Liver (tissue), 9 donors: Measurements from ENCODE around the gene SLC17A2. TPM values are rescaled to one million over a fixed set of nuclear protein-coding genes. Genes with fewer than 3 reads are reported as not detected.

Experiments
- DNase-seq: peaks from one replicate; pipeline ENCODE4 v3.0.0-alpha.2; 2017; ENCODE audit warnings: low spot score
- H3K27ac ChIP-seq, 2 donors: one replicate each; pipeline ENCODE4 v1.7.0; 2013; ENCODE audit warnings: inconsistent platforms in 2 of 2, low read length in 2 of 2, control low read depth in 1 of 2, low read depth in 1 of 2, mild to moderate bottlenecking in 1 of 2
- H3K27me3 ChIP-seq, 4 donors: one replicate each; pipeline versions ENCODE4 v1.6.1 to v1.7.0; 2013; ENCODE audit warnings: low read length in 3 of 4, inconsistent platforms in 1 of 4, mild to moderate bottlenecking in 1 of 4, moderate library complexity in 1 of 4; ENCODE audit not compliant: control insufficient read depth in 4 of 4, insufficient read depth in 4 of 4
- H3K36me3 ChIP-seq, 4 donors: one replicate each; pipeline versions ENCODE4 v1.6.1 to v1.7.0; 2013; ENCODE audit warnings: low read length in 3 of 4, mild to moderate bottlenecking in 3 of 4, low read depth in 1 of 4, moderate library complexity in 1 of 4; ENCODE audit not compliant: control insufficient read depth in 4 of 4, insufficient read depth in 3 of 4
- H3K4me1 ChIP-seq, 4 donors: one replicate each; pipeline versions ENCODE4 v1.6.1 to v1.7.0; 2013; ENCODE audit warnings: low read length in 3 of 4, mild to moderate bottlenecking in 3 of 4, moderate library complexity in 1 of 4; ENCODE audit not compliant: control insufficient read depth in 4 of 4, insufficient read depth in 4 of 4
- H3K4me3 ChIP-seq, 3 donors: one replicate each; pipeline versions ENCODE4 v1.6.1 to v1.7.0; 2013; ENCODE audit warnings: low read length in 3 of 3, control low read depth in 1 of 3, low read depth in 1 of 3, mild to moderate bottlenecking in 1 of 3
- H3K9ac ChIP-seq, 2 donors: one replicate each; pipeline ENCODE4 v1.7.0; 2013; ENCODE audit warnings: low read length in 2 of 2, mild to moderate bottlenecking in 2 of 2, moderate library complexity in 2 of 2, control low read depth in 1 of 2, low read depth in 1 of 2
- H3K9me3 ChIP-seq, 4 donors: one replicate each; pipeline versions ENCODE4 v1.6.1 to v1.7.0; 2013; ENCODE audit warnings: low read length in 3 of 4; ENCODE audit not compliant: control insufficient read depth in 4 of 4
- CTCF ChIP-seq: fragments of 150-350 bp; IDR thresholded peaks from 2 replicates; pipeline ENCODE4 v1.5.1; 2017; ENCODE audit warnings: improper control_type of control experiment, low read depth, low read length; ENCODE audit not compliant: missing input control
- FOXA1 ChIP-seq: IDR thresholded peaks from 2 replicates; pipeline ENCODE4 v1.6.1; 2016; ENCODE audit warnings: antibody characterized with exemption
- HNF4A ChIP-seq, 2 donors: conservative IDR thresholded peaks; 2 replicates each; pipeline ENCODE4 v1.6.1; 2016; ENCODE audit warnings: antibody characterized with exemption in 2 of 2, mild to moderate bottlenecking in 2 of 2
- HNF4G ChIP-seq: IDR thresholded peaks from 2 replicates; pipeline ENCODE4 v1.6.1; 2016; ENCODE audit warnings: antibody characterized with exemption
- JUND ChIP-seq, 2 donors: IDR thresholded peaks; 2 replicates each; pipeline ENCODE4 v1.6.1; 2016; ENCODE audit warnings: antibody characterized with exemption in 2 of 2
- NR2F2 ChIP-seq: IDR thresholded peaks from 2 replicates; pipeline ENCODE4 v1.6.1; 2016; ENCODE audit warnings: antibody characterized with exemption
- RAD21 ChIP-seq, 2 donors: IDR thresholded peaks; 2 replicates each; pipeline ENCODE4 v1.6.1; 2016; ENCODE audit warnings: antibody characterized with exemption in 2 of 2, mild to moderate bottlenecking in 2 of 2
- RXRA ChIP-seq, 2 donors: IDR thresholded peaks; 2 replicates each; pipeline ENCODE4 v1.6.1; 2017 to 2018; ENCODE audit warnings: antibody characterized with exemption in 2 of 2, mild to moderate bottlenecking in 1 of 2
- SP1 ChIP-seq: IDR thresholded peaks from 2 replicates; pipeline ENCODE4 v1.6.1; 2018; ENCODE audit warnings: antibody characterized with exemption, mild to moderate bottlenecking
- TAF1 ChIP-seq: conservative IDR thresholded peaks from 2 replicates; pipeline ENCODE4 v1.6.1; 2016; ENCODE audit warnings: antibody characterized with exemption, mild to moderate bottlenecking
- YY1 ChIP-seq: IDR thresholded peaks from 2 replicates; pipeline ENCODE4 v1.6.1; 2016; ENCODE audit warnings: antibody characterized with exemption, mild to moderate bottlenecking
- polyA plus RNA-seq, 2 donors: library from polyadenylated mRNA; stranded (reverse) in 1 of 2; unstranded in 1 of 2; fragments of 200-250 nt in 1 of 2; fragments of >200 nt in 1 of 2; fragmentation: Nextera tagmentation in 1 of 2; extraction: Ambion mirVana in 1 of 2; gene quantifications; one replicate each; pipeline versions ENCODE4 v1.2.1 to v1.2.3, GENCODE V29; 2013 to 2015
- total RNA-seq, 2 donors: library from RNA; depleted of rRNA; stranded (reverse); fragments of >200 nt; gene quantifications; one replicate each; pipeline ENCODE4 v1.2.3, GENCODE V29; 2014
- TF ChIP-seq, protein P1 (sequence below): IDR thresholded peaks from 2 replicates; pipeline ENCODE4 v1.6.1; 2016; ENCODE audit warnings: antibody characterized with exemption
- TF ChIP-seq, protein P2 (sequence below): IDR thresholded peaks from 2 replicates; pipeline ENCODE4 v1.6.1; 2016; ENCODE audit warnings: antibody characterized with exemption
- TF ChIP-seq, protein P3 (sequence below): IDR thresholded peaks from 2 replicates; pipeline ENCODE4 v1.6.1; 2016; ENCODE audit warnings: antibody characterized with exemption
- TF ChIP-seq, protein P4 (sequence below): IDR thresholded peaks from 2 replicates; pipeline ENCODE4 v1.6.1; 2016; ENCODE audit warnings: antibody characterized with exemption, mild to moderate bottlenecking
- donor health status: healthy.
- donor health status: healthy.
- donor health status: healthy.
- donor health status: healthy.
- donor health status: healthy.

The SLC17A2 gene
- total and polyA plus RNA-seq, 4 donors: 26.2 to 88.1 (median 37.8) TPM

DNA sequence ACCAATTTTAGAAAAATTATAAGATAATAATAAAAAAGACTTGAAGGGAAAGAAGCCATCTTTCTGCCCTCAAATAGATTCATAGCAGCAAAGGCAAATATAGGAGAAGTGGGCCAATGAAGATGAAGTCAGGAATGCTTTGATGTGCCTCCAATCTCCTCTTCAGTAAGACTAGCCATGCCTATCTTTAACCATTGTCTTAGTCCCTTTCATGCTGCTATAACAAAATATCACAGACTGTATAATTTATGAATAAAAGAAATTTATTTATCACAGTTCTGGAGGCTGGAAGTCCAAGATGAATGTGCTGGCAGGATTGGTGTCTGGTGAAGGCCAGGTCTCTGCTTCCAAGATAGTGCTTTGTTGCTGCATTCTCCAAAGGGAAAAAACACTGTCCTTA lies 37.6 kb downstream of the SLC17A2 start:
- TF ChIP-seq HNF4A (conservative IDR thresholded peaks at IDR 0.05) (no peak), RXRA (IDR thresholded peaks at IDR 0.05) (no peak), HNF4G (no peak), CTCF (no peak), RAD21 (IDR thresholded peaks at IDR 0.05) (no peak), JUND (IDR thresholded peaks at IDR 0.05) (no peak), YY1 (no peak), FOXA1 (no peak), NR2F2 (no peak), SP1 (no peak), TAF1 (no peak)
- TF ChIP-seq, protein P1, sequence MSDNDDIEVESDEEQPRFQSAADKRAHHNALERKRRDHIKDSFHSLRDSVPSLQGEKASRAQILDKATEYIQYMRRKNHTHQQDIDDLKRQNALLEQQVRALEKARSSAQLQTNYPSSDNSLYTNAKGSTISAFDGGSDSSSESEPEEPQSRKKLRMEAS: no peak
- TF ChIP-seq, protein P2, sequence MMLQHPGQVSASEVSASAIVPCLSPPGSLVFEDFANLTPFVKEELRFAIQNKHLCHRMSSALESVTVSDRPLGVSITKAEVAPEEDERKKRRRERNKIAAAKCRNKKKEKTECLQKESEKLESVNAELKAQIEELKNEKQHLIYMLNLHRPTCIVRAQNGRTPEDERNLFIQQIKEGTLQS: no peak
- TF ChIP-seq, protein P3, sequence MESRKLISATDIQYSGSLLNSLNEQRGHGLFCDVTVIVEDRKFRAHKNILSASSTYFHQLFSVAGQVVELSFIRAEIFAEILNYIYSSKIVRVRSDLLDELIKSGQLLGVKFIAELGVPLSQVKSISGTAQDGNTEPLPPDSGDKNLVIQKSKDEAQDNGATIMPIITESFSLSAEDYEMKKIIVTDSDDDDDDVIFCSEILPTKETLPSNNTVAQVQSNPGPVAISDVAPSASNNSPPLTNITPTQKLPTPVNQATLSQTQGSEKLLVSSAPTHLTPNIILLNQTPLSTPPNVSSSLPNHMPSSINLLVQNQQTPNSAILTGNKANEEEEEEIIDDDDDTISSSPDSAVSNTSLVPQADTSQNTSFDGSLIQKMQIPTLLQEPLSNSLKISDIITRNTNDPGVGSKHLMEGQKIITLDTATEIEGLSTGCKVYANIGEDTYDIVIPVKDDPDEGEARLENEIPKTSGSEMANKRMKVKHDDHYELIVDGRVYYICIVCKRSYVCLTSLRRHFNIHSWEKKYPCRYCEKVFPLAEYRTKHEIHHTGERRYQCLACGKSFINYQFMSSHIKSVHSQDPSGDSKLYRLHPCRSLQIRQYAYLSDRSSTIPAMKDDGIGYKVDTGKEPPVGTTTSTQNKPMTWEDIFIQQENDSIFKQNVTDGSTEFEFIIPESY: no peak
- TF ChIP-seq, protein P4, sequence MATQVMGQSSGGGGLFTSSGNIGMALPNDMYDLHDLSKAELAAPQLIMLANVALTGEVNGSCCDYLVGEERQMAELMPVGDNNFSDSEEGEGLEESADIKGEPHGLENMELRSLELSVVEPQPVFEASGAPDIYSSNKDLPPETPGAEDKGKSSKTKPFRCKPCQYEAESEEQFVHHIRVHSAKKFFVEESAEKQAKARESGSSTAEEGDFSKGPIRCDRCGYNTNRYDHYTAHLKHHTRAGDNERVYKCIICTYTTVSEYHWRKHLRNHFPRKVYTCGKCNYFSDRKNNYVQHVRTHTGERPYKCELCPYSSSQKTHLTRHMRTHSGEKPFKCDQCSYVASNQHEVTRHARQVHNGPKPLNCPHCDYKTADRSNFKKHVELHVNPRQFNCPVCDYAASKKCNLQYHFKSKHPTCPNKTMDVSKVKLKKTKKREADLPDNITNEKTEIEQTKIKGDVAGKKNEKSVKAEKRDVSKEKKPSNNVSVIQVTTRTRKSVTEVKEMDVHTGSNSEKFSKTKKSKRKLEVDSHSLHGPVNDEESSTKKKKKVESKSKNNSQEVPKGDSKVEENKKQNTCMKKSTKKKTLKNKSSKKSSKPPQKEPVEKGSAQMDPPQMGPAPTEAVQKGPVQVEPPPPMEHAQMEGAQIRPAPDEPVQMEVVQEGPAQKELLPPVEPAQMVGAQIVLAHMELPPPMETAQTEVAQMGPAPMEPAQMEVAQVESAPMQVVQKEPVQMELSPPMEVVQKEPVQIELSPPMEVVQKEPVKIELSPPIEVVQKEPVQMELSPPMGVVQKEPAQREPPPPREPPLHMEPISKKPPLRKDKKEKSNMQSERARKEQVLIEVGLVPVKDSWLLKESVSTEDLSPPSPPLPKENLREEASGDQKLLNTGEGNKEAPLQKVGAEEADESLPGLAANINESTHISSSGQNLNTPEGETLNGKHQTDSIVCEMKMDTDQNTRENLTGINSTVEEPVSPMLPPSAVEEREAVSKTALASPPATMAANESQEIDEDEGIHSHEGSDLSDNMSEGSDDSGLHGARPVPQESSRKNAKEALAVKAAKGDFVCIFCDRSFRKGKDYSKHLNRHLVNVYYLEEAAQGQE: no peak
- Histone ChIP-seq H3K4me3 (no peak overlapping the region), H3K27ac (no peak overlapping the region), H3K4me1 (peaks cover 0 to 9% (median 6%) of the 10 kb centered on the region in 4 donors), H3K9ac (no peak overlapping the region), H3K36me3 (no peaks in the 10 kb centered on the region), H3K9me3 (no peaks in the 10 kb centered on the region), H3K27me3 (no peaks in the 10 kb centered on the region)
- no peak for DNase-seq
